ENCODE data around the gene ADAMTS2.
"Not testable (repeated sequence)": the region's sequence is repeated elsewhere in the genome, so short reads cannot be mapped to it uniquely, and the experiment has no call there.

The ADAMTS2 gene

GRCh38 chr5:179217356-179217755 lies 127.9 kb downstream of the ADAMTS2 start:
- H3K9me2 ChIP-seq (replicated peaks; ENCODE audit: insufficient read depth, low read length) = no peaks in the 10 kb centered on the region
- H2AFZ ChIP-seq (ENCODE audit: low read depth, low read length, severe bottlenecking) = no peak overlapping the region
- no peak overlapping the region for H3K27ac ChIP-seq (ENCODE audit: low read depth, low read length)
- H3K9ac ChIP-seq (ENCODE audit: low read length) = no peak overlapping the region
- no peaks in the 10 kb centered on the region for H4K20me1 ChIP-seq (ENCODE audit: low read depth, low read length)
- H3K4me2 ChIP-seq (ENCODE audit: low read depth, low read length, poor library complexity, severe bottlenecking) = no peak overlapping the region
- H3F3A ChIP-seq (ENCODE audit: insufficient read depth) = no peaks in the 10 kb centered on the region
- no peak for TF ChIP-seq EZH2phosphoT487 (conservative IDR thresholded peaks at IDR 0.05; ENCODE audit: low read length)
- TF ChIP-seq, protein P1, sequence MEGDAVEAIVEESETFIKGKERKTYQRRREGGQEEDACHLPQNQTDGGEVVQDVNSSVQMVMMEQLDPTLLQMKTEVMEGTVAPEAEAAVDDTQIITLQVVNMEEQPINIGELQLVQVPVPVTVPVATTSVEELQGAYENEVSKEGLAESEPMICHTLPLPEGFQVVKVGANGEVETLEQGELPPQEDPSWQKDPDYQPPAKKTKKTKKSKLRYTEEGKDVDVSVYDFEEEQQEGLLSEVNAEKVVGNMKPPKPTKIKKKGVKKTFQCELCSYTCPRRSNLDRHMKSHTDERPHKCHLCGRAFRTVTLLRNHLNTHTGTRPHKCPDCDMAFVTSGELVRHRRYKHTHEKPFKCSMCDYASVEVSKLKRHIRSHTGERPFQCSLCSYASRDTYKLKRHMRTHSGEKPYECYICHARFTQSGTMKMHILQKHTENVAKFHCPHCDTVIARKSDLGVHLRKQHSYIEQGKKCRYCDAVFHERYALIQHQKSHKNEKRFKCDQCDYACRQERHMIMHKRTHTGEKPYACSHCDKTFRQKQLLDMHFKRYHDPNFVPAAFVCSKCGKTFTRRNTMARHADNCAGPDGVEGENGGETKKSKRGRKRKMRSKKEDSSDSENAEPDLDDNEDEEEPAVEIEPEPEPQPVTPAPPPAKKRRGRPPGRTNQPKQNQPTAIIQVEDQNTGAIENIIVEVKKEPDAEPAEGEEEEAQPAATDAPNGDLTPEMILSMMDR (IDR thresholded peaks at IDR 0.05; ENCODE audit: insufficient read depth, low read length, poor library complexity, severe bottlenecking) = no peak
- no peak overlapping the region for H3K4me3 ChIP-seq (ENCODE audit: insufficient read depth, low read length, poor library complexity, severe bottlenecking)
- H3K36me3 ChIP-seq (ENCODE audit: low read length) = no peaks in the 10 kb centered on the region
- H3K79me2 ChIP-seq (ENCODE audit: insufficient read depth, low read length) = no peaks in the 10 kb centered on the region
- H3K27me3 ChIP-seq (ENCODE audit: low read length) = no peaks in the 10 kb centered on the region
- no peaks in the 10 kb centered on the region for H3K9me3 ChIP-seq (ENCODE audit: insufficient read depth, low read length)

- H3K79me2 ChIP-seq (ENCODE audit: insufficient read depth, low read length); H4K20me1 ChIP-seq (ENCODE audit: low read depth, low read length); H2AFZ ChIP-seq (ENCODE audit: low read depth, low read length, severe bottlenecking); H3F3A ChIP-seq (ENCODE audit: insufficient read depth); H3K36me3 ChIP-seq (ENCODE audit: low read length); H3K9me3 ChIP-seq (ENCODE audit: insufficient read depth, low read length); H3K9me2 ChIP-seq (replicated peaks; ENCODE audit: insufficient read depth, low read length); H3K27ac ChIP-seq (ENCODE audit: low read depth, low read length); H3K4me3 ChIP-seq (ENCODE audit: insufficient read depth, low read length, poor library complexity, severe bottlenecking); H3K27me3 ChIP-seq (ENCODE audit: low read length); H3K4me2 ChIP-seq (ENCODE audit: low read depth, low read length, poor library complexity, severe bottlenecking); H3K9ac ChIP-seq (ENCODE audit: low read length): not testable (repeated sequence)
Measured at GRCh38 chr5:179216381-179216780, 128.9 kb downstream of the ADAMTS2 start.

DNA sequence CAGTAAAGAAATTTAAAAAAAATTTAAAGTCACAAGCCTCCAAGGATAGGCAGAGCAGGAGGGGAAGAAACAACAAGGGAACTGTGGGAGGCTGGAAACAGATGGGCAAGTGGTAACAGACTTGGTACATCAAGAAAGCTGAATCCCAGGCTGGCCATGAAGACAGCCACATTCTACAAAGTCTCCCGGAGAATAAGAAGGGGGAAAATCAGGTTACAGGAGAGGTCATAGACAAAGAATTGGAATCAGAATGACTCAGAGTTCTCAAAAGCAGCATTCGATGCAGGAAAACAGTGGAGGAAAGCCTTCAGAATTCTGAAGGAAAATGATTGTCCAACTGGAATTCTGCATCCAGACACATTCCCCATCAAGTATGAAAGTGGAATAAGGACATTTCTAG lies 129.7 kb downstream of the ADAMTS2 start:
- TF ChIP-seq EZH2phosphoT487 (conservative IDR thresholded peaks at IDR 0.05; ENCODE audit: low read length) = no peak
- TF ChIP-seq, protein P1 (IDR thresholded peaks at IDR 0.05; ENCODE audit: insufficient read depth, low read length, poor library complexity, severe bottlenecking) = no peak
- H3K9ac ChIP-seq (ENCODE audit: low read length) = no peak overlapping the region
- no peak overlapping the region for H3K4me2 ChIP-seq (ENCODE audit: low read depth, low read length, poor library complexity, severe bottlenecking)
- H3K9me3 ChIP-seq (ENCODE audit: insufficient read depth, low read length) = no peaks in the 10 kb centered on the region
- H3F3A ChIP-seq (ENCODE audit: insufficient read depth) = no peaks in the 10 kb centered on the region
- H3K36me3 ChIP-seq (ENCODE audit: low read length) = no peaks in the 10 kb centered on the region
- no peaks in the 10 kb centered on the region for H3K79me2 ChIP-seq (ENCODE audit: insufficient read depth, low read length)
- no peak overlapping the region for H3K4me3 ChIP-seq (ENCODE audit: insufficient read depth, low read length, poor library complexity, severe bottlenecking)
- no peak overlapping the region for H3K27ac ChIP-seq (ENCODE audit: low read depth, low read length)
- H2AFZ ChIP-seq (ENCODE audit: low read depth, low read length, severe bottlenecking) = no peak overlapping the region
- no peaks in the 10 kb centered on the region for H3K27me3 ChIP-seq (ENCODE audit: low read length)
- no peaks in the 10 kb centered on the region for H3K9me2 ChIP-seq (replicated peaks; ENCODE audit: insufficient read depth, low read length)
- no peaks in the 10 kb centered on the region for H4K20me1 ChIP-seq (ENCODE audit: low read depth, low read length)

GRCh38 chr5:179214678-179215077 lies 130.6 kb downstream of the ADAMTS2 start:
- no peak overlapping the region for H3K4me2 ChIP-seq (ENCODE audit: low read depth, low read length, poor library complexity, severe bottlenecking)
- H3K27me3 ChIP-seq (ENCODE audit: low read length) = no peaks in the 10 kb centered on the region
- H3F3A ChIP-seq (ENCODE audit: insufficient read depth) = no peaks in the 10 kb centered on the region
- H3K36me3 ChIP-seq (ENCODE audit: low read length) = no peaks in the 10 kb centered on the region
- H3K79me2 ChIP-seq (ENCODE audit: insufficient read depth, low read length) = no peaks in the 10 kb centered on the region
- H3K9ac ChIP-seq (ENCODE audit: low read length) = no peak overlapping the region
- no peaks in the 10 kb centered on the region for H3K9me3 ChIP-seq (ENCODE audit: insufficient read depth, low read length)
- no peak overlapping the region for H2AFZ ChIP-seq (ENCODE audit: low read depth, low read length, severe bottlenecking)
- H3K27ac ChIP-seq (ENCODE audit: low read depth, low read length) = no peak overlapping the region
- H3K9me2 ChIP-seq (replicated peaks; ENCODE audit: insufficient read depth, low read length) = no peaks in the 10 kb centered on the region
- TF ChIP-seq, protein P1 (IDR thresholded peaks at IDR 0.05; ENCODE audit: insufficient read depth, low read length, poor library complexity, severe bottlenecking) = no peak
- TF ChIP-seq EZH2phosphoT487 (conservative IDR thresholded peaks at IDR 0.05; ENCODE audit: low read length) = no peak
- no peak overlapping the region for H3K4me3 ChIP-seq (ENCODE audit: insufficient read depth, low read length, poor library complexity, severe bottlenecking)
- H4K20me1 ChIP-seq (ENCODE audit: low read depth, low read length) = no peaks in the 10 kb centered on the region
